GM19324 (cell line): Measurements from ENCODE around the gene WFDC9.
"Not testable (repeated sequence)": the region's sequence is repeated elsewhere in the genome, so short reads cannot be mapped to it uniquely, and the experiment has no call there.

Source experiments
- ATAC-seq: cut with Tn5 transposase; IDR thresholded peaks from one replicate; pipeline ENCODE4 v1.9.1; 2021; ENCODE audit warnings: mild to moderate bottlenecking, moderate library complexity; ENCODE audit not compliant: unreplicated experiment, low FRiP score

WFDC9 gene

DNA sequence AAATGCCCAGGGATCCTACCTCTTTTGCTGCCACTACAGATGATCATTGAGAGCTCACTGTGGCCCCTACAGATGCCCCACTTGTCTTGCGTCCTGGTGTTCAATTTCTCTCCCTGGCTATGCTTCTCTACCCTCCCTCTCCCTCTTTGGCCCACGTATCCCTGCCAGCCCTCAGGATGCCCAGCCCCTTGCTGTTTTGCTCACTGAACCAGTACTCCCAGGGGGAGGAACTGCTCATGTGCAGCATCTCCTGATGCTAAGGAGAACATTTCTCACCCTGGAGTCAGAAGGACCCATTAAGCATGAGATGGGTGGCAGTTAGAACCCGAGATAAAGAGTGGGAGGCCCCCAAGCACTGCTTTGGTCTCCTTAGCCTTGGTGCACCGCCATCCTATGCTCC lies at the start of gene WFDC9:
WFDC9 (minus strand) TSS at position 101 of the 400 bp plus-strand sequence. CDS start 21,103 bp downstream, outside the sequence.
- no peak for ATAC-seq

DNA sequence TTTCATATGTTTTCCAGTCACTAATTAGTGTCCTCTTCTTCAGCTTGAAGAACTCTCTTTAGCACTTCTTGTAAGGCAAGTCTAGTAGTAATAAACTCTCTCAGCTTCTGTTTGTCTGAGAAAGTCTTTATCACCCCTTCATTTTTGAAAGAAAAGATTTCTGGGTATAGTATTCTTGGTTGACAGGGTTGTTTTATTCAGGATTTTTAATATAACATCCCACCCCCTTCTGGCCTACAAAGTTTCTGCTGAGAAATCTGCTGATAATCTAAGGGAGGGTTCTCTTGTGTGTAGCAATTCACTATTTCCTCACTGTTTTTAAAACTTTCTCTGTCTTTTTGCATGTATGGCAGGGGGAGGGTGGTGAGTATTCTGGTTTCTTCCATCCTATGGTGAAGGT lies 48.6 kb upstream of the WFDC9 start:
- ATAC-seq = no peak

DNA sequence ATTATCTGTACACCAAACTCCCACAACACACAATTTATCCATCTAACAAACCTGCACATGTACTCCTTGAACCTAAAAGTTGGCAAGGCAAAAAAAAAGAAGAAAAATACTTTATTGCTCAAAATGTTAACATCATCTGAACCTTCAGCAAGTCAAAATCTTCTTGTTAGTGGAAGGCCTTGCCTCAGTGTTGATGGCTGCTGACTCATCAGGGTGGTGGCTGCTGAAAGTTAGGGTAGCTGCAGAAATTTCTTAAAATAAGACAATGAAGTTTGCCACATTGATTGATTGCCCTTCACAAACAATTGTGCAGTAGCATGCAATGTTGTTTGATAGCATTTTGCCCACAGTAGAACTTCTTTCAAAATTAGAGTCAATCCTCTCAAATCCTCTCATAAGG lies 41.7 kb upstream of the WFDC9 start:
- ATAC-seq = no peak

DNA sequence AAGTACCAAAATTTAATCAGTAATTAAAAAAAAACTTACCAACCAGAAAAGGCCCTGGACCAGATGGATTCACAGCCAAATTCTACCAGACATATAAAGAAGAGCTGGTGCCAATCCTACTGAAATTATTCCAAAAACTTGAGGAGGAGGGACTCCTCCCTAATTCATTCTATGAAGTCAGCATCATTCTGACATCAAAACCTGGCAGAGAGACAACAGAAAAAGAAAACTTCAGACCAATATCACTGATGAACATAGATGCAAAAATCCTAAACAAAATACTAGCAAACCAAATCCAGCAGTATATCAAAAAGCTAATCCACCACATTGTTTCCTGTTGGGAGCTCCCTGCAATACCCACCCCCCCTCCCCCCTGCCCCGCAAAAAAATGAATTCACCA lies 39.1 kb upstream of the WFDC9 start, which contains the start of gene WFDC11:
WFDC11 (minus strand) TSS at position 101 of the 400 bp plus-strand sequence. CDS start 19,639 bp downstream, outside the sequence.
- ATAC-seq = no peak

DNA sequence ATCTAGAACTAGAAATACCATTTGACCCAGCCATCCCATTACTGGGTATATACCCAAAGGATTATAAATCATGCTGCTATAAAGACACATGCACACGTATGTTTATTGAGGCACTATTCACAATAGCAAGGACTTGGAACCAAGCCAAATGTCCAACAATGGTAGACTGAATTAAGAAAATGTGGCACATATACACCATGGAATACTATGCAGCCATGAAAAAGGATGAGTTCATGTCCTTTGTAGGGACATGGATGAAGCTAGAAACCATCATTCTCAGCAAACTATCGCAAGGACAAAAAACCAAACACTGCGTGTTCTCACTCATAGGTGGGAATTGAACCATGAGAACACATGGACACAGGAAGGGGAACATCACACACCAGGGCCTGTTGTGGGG lies 26.0 kb upstream of the WFDC9 start:
- not testable (repeated sequence) for ATAC-seq

DNA sequence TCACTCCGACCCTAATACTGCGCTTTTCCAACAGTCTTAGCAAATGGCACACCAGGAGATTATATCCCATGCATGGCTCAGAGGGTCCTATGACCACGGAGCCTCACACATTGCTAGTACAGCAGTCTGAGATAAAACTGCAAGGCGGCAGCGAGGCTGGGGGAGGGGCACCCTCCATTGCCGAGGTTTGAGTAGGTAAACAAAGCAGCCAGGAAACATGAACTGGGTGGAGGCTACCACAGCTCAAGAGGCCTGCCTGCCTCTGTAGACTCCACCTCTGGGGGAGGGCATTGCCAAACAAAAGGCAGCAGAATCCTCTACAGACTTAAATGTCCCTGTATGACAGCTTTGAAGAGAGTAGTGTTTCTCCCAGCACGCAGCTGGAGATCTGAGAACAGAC lies 20.6 kb upstream of the WFDC9 start:
- ATAC-seq = not testable (repeated sequence)

DNA sequence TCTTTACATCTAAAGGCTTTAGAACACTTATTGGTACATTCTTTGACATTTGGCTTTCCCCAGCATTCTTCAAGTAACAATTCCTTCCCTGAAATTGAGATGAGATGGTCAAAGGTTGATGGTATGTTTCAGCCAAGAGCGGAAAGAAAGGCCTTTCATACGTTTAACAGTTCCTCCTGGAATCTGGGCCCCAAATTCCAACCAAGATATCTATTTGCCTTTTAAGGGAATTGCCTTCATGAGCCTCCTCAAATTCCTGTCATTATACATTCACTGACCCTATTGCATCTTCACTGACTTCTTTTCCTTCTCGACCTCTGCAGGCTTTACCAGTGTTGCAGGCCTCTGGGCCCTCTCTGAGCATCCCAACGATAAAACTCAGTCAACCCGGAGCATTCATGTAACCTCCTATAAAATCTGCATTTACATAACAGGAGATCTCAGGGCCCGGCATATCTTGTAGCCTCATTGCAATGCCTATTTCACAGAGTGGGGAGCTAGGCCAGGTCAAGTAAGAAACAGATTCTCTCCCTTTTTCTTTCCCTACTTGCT lies 18.3 kb upstream of the WFDC9 start:
- ATAC-seq = no peak

DNA sequence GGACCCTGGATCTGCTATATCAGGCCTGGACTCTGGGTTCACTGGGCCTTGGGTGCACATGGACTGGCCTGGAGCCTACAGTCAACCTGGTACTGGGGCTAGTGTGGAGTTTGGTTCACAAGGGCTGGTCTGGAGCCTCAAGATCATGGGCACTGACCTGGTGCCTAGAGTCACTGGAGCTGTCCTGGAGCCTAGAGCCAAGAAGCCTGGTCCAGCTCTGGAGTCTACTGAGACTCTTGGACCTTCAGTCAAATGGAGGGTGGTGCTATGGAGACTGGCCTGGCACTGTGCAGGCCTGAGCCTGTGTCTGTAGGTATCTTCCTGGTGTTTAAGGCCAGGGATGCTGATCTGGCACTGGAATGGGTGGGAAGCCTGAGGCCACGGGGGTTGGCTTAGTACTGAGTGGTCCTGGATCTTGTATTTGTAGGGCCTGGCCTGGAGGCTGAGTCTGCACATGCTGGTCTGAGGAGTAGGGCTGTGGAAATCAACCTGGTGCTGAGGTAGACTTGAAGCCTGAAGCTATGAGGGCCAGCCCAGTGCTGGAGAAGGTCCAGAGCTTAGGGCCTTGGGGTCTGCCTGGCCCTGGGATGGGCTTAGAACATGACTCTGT lies 16.5 kb upstream of the WFDC9 start:
- ATAC-seq = no peak

DNA sequence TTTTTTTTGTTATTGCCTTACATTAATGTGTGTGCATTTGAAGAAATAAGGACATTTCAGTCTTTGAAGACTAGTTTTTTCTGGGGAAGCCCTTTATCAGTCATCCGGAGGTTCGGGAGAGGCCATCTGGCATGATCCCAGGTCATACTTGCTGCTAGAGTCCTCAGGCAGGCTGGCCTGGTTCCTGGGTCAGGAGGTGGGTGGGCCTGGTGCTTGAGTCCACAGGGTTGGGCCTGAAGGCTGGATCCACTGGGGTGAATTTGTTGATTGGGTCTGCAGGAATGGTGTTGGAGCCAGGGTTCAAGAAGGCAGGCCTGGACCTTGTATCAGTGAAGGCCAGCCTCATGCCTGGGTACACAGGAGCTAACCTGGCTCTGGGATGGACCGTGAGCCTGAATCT lies 15.8 kb upstream of the WFDC9 start:
- no peak for ATAC-seq

DNA sequence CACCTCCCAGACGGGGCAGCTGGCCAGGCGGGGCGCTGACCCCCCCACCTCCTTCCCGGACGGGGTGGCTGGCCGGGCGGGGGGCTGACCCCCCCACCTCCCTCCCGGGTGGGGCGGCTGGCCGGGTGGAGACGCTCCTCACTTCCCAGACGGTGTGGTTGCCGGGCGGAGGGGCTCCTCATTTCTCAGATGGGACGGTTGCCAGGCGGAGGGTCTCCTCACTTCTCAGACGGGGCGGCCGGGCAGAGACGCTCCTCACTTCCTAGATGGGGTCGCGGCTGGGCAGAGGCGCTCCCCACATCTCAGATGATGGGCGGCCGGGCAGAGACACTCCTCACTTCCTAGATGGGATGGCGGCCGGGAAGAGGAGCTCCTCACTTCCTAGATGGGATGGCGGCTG lies 14.8 kb upstream of the WFDC9 start:
- not testable (repeated sequence) for ATAC-seq

DNA sequence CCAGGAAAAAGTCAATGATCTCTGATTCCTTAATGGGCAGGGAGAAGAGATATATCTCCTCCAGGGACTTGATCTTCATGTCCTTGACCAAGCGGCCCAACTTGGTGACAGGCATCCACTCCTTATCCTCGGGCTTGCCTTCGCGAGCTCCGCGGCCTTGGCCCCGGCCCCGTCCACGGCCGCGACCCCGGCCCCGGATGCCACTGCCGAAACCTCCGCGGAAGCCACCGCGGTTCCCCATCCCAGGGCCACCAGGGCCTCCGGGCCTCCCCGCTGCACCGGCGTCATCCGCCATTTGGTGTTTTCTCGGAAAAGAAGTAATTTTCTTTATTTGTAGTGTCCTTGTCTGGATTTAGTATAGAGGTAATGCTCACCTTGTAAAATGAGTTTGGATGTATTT lies 10.0 kb upstream of the WFDC9 start:
- ATAC-seq = not testable (repeated sequence)

DNA sequence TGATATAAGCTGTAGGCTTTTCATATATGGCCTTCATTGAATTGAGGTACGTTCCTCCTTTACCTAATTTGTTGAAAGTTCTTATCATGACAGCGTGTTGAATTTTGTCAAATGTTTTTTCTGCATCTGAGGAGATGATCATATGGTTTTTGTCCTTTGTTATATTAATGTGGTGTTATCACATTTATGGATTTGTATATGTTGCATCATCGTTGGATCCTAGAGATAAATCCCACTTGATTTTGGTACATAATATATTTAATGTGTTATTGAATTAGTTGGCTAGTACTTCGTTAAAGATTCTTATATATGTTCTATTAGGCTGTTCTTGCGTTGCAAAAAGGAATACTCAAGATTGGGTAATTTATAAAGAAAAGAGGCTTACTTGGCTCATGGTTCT lies 8.6 kb upstream of the WFDC9 start:
- ATAC-seq = no peak

DNA sequence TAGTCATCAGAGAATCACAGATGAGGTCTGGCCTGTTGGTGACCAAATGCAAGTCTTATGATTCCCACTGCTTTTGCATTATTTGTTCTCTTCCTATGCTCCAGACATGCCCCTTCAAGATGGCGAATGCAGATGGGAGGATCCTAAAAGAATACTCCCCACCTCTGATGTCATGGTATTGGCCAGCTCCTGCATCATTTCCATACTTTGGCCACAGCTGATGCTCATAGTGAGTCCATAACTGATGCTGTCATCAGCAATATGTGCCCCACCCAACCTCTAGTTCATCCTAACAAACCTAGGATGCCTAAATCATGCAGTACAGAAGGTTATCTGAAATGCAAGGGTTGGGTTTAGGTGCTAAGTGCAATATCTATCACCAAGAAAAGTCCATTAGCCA lies 5.4 kb upstream of the WFDC9 start:
- no peak for ATAC-seq

DNA sequence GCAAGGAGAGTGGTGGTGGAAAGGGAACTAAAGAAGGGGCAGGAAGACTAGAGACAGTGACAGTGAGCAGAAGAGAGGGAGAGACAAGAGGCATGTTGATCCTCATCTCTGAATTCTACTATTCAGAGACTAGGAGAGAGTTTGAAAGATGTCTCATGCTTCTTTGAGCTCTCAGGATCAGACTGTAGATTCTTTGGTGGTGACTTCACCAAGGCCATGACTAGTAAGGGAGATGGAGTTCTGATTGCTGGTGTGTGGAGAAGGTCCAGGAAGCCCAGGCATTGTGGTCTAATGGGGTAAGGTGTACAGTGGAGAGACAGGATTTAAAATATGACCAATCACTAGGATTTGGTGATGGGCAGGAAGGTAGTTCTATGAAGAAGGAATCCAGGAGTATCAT lies 713 bp downstream of the WFDC9 start:
- ATAC-seq = no peak

DNA sequence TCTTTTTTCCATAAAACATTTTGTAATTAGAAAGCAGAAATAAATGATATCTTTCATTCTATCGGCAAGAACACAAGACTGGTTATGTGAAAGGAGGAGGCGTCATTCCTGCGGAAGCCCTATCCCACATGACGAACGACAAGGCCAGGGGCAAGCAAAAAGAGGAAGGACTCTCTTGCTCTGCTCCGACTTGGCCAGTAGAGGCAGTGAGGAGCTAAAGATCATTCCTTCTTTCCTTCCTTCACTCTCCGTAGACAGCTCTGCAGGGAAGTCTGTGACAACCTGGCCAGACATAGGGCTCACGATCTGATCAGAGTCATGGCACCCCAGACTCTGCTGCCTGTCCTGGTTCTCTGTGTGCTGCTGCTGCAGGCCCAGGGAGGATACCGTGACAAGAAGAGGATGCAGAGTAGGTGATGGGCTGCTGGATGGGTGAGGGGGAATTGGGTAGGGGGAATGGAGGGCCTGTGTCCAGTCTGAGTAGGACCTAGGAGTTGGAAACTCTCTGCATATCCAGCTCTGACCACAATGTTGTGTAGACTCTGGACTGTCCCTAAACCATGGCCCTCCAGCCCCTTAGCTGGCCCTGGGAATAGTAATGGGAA lies 1.5 kb downstream of the WFDC9 start, which contains the start of gene WFDC10A:
WFDC10A (plus strand) TSS at position 244 of the 605 bp plus-strand sequence; CDS start at position 319, 75 bp downstream.
- ATAC-seq = no peak

DNA sequence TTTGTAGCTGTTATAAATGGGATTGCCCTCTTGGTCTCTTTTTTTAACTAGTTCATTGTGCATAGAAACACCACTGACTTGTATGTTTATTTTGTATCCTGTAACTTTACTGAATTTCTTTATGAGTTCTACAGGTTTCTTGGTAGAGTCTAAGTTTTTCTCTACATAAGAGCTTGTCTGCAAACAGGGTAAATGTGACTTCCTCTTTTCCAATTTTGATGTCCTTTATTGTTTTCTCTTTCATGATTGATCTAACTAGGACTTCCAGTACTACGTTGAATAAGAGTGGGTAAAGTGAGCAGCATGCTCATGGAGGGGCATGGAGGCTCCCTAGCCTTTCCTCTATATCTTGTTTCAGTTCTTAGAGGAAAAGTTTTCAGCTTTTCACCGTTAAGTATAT lies 4.5 kb downstream of the WFDC9 start:
- ATAC-seq = no peak

DNA sequence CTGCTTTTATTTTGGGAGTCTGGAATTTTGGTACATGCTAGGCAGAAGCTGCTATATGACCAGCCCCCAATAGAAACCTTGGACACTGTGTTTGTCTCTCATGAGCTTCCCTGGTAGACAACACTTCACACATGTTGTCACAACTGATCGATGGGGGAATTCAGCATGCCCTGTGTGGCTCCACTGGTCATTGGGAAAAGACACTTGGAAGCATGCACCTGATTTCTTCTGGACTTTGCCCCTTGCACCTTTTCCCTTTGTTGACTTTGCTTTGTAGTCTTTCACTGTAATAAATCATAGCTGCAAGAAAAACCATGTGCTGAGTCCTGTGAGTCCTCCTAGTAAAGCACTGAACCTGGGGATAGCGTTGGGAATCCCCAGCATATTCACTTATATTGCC lies 9.5 kb downstream of the WFDC9 start:
- ATAC-seq = no peak

DNA sequence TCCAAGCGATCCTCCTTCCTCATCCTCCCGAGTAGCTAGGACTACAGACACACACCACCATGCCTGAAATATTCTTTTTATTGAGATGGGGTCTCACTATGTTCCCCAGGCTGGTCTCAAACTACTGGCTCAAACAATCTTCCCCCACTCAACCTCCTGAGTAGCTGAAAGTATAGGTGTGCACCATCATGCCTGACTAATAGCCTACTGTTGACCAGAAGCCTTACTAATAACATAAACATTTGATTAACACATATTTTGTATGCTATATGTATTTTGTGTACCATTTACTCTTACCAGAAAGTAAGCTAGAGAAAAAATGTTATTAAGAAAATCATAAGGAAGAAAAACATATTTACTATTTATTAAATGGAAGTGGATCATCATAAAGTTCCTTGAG lies 13.5 kb downstream of the WFDC9 start:
- no peak for ATAC-seq

DNA sequence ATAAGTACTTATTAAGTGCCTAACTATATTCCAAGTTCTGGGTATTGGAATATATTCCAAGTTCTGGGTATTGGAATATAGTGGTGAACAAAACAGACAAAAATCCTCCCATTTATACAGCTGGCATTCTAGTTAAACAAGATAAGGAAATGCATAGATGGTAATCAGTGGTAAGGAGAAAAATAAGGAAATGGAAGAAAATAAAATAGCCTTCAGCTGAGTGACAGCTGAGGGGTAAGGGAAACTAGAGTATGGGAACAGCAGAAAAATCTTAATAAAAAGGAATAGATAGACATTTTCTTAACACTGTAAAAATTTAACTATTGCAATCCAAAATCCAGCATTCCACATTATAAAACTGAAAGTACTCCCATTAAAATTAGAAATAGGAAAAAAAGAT lies 18.8 kb downstream of the WFDC9 start:
- no peak for ATAC-seq

DNA sequence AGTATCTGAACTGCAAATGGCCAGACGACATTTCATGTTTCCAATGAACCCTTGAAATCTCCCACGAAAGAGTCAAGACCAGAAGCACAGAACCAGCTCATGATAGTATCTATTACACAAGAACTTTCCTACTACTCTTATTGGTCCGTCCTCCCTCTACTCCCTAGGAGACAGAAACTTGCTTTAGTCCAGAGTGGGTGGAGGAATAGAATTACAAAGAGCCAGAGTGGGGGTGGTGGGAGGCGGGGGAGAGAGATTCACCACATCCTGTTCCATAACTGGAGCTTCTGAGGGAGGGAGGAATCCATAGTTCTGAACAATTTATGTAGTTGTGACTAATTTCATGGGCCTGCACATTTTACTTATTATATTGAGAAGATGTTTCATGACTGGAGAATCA lies 20.0 kb downstream of the WFDC9 start:
- ATAC-seq = no peak

DNA sequence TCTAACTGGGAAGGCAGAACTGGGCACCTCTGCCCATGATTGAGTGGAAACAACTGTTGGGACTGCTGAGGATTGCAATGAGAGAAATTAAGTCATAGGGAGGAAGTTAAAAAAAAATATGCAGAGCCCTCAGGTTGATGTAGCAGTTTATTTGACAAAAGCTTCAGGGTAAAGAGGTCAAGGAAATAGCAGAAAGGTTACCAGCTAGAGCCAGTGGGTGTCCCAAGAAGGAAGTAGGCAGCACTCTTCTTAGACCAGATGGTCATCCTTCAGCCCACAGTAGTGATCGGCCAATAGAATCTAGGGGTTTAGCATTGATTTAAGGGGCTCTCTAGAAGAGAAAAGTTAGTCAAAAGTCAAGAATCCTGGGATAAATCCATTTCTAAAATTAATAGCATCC lies 23.3 kb downstream of the WFDC9 start:
- no peak for ATAC-seq

DNA sequence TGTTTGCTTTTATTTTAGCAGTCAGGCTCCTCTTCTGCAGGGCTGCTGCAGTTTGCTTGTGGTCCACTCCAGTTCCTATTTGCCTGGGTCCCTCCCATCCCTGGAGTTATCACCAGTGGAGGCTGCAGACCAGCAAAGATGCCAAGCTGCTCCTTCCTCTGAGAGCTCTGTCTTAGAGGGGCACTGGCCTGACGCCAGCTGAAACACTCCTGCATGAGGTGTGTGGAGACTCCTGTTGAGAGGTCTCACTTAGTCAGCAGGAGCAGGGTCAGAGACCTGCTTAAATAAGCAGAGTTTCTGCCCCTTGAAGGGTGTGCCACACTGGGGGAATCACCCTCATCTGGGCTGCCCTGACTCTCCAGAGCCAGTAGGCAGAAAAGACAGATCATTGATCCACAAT lies 35.8 kb downstream of the WFDC9 start:
- no peak for ATAC-seq
